NCI-H2171 (cell line): ENCODE data around the gene BTBD16.
A peak's percentile ranks its signal among the peaks of the same experiment; 100 is the strongest.

Experiments used
- DNase-seq: peaks from one replicate; lab custom pipeline; 2025; lab: John Stamatoyannopoulos, UW

BTBD16 gene

GRCh38 chr10:122343135-122343800 lies 72.2 kb downstream of the BTBD16 start:
- DNase-seq, result no peak

- DNase-seq, result no peak
Measured at GRCh38 chr10:122343936-122344335, 72.8 kb downstream of the BTBD16 start.

DNA sequence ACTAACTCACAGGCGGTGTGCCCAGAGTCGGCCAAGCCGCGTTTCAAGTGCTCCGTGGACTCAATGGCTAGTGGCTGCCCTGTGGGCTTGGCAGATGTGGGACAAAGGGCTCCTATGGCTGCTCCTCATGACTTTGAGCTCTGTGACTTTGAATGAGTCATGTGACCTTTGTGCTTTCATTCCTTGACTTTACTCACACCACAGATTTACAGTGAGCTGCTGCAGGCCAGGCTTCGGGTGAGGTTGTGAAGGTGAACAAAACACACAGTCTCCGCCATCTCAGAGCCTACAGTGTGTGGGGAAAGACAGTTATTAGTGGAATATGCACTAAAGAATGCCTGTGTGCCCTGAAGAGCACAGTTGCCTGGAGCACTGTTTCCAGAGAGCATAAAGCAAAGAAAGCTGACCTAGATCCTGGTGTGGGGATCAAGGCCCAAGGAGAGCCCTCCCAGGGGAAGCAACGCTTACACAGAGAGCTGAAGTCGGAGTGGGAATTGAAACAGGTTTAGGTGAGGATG lies 73.7 kb downstream of the BTBD16 start:
- DNase-seq, result no peak

- no peak for DNase-seq
Measured at GRCh38 chr10:122346326-122346950, 75.3 kb downstream of the BTBD16 start.

GRCh38 chr10:122347170-122347841 lies 76.2 kb downstream of the BTBD16 start:
- DNase-seq, result no peak

DNA sequence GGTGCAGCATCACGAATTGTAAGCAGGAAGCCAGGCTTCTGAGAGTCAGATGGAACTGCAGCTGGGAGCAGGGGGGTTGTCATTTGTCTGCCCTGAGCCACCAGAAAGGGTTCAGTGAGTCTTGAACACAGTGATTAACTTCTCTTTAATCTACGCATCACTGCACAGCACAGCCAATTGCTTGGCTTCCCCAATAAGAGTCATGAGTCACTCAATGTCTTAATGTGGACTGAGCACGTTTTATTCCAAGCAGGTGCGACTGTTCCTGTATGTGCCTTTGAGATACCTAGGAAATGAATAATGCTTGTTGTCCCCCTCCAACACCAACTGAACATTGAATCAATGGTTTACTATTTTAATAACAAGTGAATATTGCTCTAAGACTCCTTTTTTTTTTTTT lies 77.4 kb downstream of the BTBD16 start:
- no peak for DNase-seq

- DNase-seq, result no peak
Measured at GRCh38 chr10:122348935-122349361, 77.9 kb downstream of the BTBD16 start.

DNA sequence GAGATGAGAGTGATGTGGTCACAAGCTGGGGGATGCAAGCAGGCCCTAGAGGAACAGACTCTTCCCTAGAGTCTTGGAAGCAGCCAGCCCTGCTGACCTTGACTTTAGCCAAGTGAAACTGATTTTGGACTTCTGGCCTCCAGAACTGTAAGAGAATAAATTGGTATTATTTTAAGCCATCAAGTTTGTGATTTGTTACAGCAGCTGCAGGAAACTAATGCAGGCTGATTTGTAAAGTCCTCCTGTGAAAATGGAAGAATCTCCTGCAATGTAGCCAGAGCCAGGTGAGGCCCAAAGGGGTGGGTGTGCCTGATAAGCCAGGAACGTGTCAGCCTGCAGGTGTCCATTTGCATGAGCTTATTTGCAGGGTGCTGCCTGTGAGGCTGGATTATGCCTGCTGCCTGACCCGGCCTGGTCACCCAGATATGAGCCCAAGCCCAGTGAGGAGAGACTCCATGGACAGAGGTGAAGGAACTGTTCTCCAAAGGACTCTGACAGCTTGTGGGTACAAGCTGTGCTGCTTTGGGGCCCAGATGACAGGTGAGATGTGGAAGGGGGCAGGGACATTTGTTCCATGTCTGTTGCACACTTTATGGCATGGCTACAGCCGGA lies 78.8 kb downstream of the BTBD16 start:
- no peak for DNase-seq

DNA sequence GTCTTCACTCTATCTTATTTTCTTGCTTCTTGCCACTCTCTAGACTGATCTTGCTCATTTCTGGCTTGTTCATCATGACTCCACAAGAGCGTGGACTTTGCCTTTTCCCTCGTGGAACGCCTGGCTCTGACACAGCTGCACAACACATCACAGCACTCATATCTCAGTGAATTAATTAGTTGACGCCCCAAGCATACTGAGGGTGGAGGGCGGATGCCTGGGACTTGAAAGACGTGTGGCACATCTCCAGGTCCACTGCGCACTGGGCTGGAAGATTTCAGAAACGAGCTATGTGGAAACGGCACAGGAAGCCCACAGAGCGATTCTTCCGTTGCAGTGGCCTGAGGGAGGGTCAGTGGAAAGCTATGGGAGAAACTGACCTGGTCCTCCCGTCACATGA lies 79.8 kb downstream of the BTBD16 start:
- DNase-seq, result no peak

GRCh38 chr10:122352817-122353525 lies 81.9 kb downstream of the BTBD16 start:
- peak; percentile 16 for DNase-seq

DNA sequence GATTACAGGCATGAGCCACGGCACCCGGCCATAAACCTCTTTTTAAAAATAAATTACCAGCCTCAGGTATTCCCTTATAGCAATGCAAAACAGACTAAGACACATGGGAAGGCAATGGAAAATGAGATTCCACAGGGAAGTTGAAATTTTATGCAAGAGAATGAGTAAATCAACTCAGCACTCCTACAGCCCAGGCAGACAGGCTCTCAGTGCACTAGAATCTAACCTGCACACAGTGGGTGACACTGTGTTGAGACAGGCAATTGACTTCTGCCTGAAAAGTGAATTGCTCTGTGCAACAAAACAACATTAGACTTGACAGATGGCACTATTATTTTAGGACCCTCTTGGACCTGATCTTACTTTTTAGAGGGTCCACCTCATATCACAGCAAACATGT lies 83.3 kb downstream of the BTBD16 start:
- no peak for DNase-seq

DNA sequence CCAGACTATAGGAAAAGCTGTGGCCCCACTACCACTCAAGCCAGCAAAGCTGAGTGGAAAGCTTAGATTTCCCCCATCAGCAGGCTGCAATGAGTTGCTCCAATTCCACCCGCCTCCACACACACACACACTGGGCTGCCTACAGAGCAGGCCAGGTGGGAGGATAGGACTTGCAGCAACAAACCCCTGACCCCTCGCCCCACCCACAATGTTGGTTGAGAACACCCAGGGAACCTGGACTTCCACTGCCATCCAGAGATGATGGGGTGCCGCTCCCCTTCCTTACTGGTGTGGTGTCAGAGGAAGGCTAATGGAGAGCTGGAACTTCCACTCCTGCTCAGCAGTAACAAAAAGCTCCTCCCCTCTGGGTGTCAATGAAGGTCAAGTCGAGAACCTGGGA lies 86.6 kb downstream of the BTBD16 start:
- no peak for DNase-seq

- DNase-seq, result no peak
Measured at GRCh38 chr10:122359621-122360020, 88.5 kb downstream of the BTBD16 start.

DNA sequence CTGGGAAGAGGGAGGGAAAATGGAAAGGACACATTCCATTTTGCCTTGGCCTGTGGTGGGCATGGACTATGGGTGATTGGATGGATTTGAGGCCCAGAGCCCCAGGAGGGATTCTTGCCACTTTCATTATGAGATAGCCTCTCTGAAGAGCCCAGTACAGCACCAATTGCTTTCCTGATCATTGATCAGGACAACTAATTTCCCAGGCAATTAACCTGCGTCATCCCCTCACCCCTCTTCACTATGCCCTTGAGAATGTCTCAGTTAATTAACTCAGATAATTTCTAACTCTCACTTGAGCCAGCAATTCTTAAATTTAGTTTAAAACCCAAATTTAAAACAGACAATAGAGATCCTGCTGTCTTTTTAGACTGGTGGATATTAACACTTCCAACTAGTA lies 90.0 kb downstream of the BTBD16 start:
- DNase-seq, result no peak

- DNase-seq, result no peak
Measured at GRCh38 chr10:122362031-122362592, 91.0 kb downstream of the BTBD16 start.

DNA sequence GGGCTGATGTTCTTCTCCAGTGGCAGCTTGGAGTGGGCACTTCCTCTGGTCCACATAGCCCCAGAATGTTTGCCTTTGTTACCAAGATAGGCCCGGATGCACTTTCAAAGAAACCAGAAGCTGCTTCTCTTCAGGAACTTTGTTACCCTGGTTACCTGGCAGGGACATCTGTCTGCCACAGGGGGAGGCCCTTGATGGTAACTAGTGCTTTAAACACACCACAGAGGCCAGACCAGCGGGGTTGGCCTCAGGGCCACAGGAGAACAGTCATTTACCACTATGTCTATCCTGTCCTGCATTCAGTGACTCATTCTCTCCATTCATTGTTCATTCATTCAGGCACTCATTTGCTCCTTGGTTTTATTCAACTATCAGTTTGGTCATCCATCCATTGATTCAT lies 91.5 kb downstream of the BTBD16 start:
- no peak for DNase-seq

- no peak for DNase-seq
Measured at GRCh38 chr10:122363311-122363710, 92.2 kb downstream of the BTBD16 start.

GRCh38 chr10:122363722-122364463 lies 92.8 kb downstream of the BTBD16 start:
- no peak for DNase-seq

GRCh38 chr10:122368502-122369254 lies 97.6 kb downstream of the BTBD16 start:
- no peak for DNase-seq

- DNase-seq, result no peak
Measured at GRCh38 chr10:122373108-122373507, 102.0 kb downstream of the BTBD16 start.
